Pons (tissue), 1 donor: ENCODE measurements around the gene SLC66A2.
"Not testable (repeated sequence)": the region's sequence is repeated elsewhere in the genome, so short reads cannot be mapped to it uniquely, and the experiment has no call there.

Experiments
- DNase-seq: peaks from one replicate; pipeline ENCODE4 v3.0.0-alpha.2; 2016; ENCODE audit warnings: low spot score

Gene SLC66A2

DNA sequence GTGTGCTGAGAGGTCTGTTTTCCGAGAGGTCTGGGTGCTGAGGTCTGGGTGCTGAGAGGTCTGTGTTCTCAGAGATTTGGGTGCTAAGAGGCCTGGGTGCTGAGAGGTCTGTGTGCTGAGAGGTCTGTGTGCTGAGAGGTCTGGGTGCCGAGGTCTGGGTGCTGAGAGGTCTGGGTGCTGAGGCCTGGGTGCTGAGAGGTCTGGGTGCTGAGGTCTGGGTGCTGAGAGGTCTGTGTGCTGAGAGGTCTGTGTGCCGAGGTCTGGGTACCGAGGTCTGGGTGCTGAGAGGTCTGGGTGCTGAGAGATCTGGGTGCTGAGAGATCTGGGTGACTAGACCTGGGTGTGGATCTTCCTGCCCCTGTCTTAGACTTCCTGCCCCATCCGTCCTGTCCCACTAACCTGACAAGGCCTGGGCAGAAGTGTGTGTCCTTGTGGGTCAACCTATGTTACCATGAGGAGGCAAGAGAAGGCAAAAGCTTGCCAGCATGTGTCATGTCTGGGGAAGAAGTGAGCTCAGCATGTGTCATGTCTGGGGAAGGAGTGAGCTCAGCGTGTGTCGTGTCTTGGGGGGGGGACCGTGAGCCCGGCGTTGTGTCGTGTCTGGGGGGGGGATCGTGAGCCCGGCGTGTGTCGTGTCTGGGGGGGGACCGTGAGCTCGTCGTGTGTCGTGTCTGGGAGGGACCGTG lies 84.4 kb downstream of the SLC66A2 start:
- no peak for DNase-seq

DNA sequence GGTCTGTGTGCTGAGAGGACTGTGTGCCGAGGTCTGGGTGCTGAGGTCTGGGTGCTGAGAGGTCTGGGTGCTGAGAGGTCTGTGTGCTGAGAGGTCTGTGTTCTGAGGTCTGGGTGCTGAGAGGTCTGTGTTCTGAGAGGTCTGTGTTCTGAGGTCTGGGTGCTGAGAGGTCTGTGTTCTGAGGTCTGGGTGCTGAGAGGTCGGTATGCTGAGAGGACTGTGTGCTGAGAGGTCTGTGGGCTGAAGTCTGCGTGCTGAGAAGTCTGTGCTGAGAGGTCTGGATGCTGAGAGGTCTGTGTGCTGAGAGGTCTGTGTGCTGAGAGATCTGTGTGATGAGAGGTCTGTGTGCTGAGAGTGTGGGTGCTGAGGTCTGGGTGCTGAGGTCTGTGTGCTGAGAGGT lies 85.5 kb downstream of the SLC66A2 start:
- not testable (repeated sequence) for DNase-seq

DNA sequence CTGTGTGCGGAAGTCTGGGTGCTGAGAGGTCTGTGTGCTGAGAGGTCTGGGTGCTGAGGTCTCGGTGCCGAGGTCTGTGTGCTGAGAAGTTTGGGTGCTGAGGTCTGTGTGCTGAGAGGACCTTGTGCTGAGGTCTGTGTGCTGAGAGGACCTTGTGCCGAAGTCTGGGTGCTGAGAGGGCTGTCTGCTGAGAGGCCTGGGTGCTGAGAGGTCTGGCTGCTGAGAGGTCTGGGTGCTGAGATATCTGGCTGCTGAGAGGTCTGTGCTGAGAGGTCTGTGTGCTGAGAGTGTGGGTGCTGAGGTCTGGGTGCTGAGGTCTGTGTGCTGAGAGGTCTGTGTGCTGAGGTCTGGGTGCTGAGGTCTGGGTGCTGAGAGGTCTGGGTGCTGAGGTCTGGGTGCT lies 86.5 kb downstream of the SLC66A2 start:
- DNase-seq, result not testable (repeated sequence)

DNA sequence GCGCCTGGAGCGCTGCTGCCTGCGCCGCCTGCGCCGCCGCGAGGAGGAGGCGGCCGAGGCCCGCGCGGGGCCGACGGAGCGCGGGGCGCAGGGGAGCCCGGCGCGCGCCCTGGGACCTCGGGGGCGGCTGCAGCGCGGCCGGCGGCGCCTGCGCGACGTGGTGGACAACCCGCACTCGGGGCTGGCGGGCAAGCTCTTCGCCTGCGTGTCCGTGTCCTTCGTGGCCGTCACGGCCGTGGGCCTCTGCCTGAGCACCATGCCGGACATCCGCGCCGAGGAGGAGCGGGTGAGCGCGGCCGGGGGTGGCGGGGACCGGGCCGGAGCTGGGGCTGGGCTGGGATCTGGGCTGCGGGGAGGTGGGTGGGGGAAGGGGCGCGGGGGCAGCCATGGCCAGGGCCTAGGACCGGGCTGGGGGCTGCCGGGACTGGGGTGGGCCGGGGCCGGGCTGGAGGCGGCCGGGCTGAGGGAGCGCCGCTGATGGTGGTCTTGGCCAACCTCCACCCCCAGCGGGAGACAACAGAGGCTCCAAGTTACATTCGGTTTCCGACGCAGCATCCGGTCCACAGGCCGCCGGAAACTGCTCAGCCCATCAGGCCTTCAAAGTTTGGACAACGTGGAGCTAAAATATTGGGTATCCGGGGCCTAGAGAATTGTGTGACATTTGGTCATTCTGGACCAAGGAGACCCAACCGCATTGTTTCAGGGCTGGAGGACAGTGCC lies 87.3 kb downstream of the SLC66A2 start:
- DNase-seq, result no peak

DNA sequence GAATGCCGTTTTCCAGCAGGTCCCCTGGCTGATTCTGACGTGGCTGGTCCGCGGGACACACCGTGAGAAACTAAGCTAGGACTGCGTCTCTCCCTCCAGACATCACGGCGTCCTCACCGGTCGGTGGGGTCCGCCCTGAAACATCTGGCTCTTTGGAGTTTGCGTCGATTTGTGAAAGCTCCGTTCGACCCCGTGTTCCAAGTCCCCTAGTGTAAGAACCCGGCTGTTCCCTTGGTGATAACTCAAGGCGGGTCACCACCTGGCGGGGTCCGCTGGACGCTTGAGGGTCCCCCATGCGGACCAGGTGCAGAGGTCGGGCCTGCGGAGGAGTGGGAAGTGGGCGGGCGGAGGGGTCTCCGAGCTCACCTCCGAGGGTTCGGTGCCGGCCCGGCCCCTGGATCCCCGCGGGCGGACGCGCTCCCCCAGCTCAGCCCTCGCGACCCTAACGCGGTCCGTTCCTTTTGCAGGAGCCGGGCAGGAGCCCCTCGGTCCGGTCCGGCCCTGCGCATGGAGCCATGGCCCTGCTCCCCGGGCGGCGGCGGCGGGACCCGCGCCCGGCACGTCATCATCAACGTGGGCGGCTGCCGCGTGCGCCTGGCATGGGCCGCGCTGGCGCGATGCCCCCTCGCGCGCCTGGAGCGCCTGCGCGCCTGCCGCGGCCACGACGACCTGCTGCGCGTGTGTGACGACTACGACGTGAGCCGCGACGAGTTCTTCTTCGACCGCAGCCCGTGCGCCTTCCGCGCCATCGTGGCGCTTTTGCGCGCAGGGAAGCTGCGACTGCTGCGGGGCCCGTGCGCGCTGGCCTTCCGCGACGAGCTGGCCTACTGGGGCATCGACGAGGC lies 88.1 kb downstream of the SLC66A2 start:
- no peak for DNase-seq

DNA sequence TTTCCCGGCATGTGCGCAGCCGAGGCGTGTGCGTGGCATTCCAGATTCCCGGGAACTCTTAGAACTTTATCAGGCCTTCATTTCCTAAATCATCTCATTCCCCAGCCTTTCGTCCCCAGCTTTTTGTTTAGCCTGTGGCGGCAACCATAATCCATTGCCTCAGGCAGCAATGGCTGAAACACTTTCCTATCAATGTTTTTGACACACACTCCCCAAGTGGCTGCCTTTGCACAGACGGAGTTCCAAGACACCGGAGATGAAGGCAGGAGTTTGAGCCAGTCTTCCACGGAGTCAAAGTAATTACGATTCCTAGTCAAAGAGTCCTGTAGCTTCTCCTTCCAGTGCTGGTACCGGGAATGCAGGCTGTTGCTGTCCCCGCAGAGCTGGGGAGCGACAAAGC lies 88.9 kb downstream of the SLC66A2 start:
- DNase-seq, result no peak

DNA sequence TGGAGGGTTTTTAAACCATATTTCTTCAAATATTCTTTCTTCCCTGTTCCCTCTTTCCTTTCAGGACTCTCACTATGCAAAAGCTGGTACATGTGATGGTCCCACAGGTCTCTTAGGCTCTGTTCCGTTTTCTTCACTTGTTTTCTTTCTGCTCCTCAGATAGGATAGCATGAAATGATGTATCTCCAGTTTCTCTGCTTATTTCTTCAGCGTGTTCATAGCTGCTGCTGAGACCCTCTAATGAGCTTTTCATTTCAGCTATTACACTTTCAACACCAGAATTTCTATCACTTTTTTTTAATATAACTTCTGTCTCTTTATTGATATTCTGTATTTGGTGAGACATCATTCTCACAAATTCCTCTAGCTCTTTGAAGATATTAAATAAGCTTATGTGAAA lies 89.8 kb downstream of the SLC66A2 start:
- no peak for DNase-seq

DNA sequence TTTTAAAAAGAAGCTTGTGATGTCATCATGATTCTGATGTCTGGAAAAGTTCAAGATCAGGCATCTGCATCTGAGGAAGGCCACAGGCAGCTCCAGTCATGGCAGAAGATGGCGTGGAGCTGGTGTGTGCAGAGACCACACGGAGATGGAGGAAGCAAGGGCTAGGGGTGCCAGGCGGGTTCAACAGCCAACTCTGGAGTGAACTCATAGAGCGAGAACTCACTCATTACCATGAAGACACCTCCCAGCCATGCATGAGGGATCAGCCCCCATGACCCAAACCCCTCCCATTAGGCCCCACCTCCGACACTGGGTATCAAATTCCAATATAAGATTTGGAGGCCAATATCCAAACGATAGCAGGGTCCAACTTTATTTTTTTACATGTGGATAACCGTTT lies 92.1 kb downstream of the SLC66A2 start:
- DNase-seq, result no peak

DNA sequence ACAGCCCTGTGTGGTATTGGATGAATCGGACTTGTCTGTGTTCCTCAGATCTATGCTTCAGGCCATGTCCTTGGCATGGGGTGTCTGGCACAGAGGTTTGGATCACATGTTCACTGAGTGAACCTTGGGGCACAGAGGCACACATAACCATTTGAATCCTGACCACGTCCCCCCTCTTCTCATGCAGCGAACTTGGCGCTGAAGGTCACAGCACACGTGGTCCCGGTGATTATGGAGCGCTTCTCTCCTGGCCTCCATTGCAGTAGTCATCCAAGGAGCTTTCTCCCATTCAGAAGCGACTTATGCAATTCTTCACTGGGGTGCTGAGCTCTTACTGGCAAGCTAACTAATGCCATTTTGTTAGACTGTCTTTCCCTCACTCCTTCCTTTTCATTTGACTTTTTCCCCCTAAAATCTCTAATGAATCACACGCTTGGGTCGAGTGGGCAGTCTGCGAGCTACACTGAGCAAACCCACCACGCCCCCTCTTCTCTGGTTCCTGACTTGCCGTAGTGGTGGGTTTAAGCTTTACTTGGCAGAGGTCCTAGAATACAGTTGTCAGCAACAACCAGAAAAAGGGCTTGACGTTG lies 94.3 kb downstream of the SLC66A2 start:
- DNase-seq, result peak; percentile 12

DNA sequence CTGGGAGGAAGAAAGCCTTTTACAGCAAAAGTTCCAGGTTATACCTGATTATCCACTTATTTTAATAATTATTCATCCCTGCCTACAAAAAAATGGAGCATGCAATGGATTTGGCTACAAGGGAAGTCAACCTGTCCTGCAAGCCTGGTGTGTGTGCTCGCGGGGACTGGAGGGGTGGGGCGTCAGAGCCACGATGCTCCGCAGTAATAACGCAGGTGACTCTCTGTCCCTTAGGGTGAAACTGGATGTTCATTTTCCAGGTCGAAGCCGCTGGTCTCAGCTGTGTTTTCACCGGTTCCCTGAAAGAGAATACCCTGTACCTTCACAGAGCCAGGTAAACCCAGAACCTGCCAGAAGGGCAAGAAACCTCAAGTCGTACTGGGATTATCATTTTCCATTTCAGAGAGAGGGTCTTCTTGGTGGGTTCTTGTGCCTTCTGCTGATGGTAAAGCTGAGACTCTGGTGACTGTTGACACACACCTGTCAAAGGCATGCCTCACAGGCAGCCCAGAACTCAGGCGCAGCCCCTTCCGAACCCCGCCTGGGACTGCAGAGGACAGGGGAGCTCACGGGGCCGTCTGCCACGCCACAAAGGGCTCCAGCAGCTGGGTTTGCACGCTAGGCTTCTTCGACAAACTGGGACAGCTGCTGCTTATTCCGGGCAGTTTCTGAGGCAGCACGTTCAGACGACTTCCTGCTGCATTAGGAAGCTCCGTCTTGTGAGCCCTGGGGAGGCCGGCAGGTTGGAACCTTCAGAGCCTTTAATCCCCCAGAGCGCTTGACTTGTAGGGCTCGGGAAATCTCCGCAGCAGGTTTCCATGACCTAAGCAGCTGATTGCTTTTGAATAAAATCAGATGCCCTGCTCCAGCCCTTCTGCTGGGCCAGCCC lies 95.1 kb downstream of the SLC66A2 start:
- DNase-seq, result no peak

DNA sequence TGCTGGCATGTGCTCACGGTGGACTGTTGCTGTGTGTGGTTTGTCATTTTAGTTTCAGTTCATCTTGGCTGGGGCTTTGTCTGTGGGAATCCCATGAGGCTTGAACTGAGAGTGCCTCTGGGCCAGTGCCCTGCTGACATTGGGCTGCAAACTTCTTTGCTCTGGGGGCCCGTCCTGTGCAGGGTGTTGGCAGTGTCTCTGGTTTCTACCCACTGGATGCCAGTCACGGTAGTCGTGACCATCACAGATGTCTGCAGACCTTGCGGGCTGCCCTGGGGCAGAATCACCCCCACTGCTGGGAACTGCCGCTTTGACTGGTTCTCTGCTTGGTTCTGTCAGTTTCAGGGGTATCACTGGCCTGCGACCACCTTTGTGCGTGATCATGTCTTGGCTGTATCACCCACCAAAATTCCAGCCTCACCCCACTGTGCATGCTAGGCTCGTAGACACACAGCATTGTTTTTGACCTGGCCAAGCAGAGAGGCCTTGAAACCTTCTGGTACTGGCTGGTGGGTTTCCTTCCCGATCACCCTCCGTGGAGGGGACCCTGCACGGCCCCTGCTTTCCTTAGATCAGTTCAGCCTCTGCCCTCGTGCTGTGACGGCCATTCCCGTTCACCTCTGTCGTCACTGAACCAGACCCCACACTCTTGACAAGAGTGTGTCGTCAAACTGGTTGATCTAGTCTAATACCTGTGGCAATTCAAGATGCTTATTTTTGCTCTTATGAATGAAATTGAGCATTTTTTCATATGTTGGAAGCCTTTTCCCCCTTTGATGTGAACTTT lies 96.1 kb downstream of the SLC66A2 start:
- no peak for DNase-seq

DNA sequence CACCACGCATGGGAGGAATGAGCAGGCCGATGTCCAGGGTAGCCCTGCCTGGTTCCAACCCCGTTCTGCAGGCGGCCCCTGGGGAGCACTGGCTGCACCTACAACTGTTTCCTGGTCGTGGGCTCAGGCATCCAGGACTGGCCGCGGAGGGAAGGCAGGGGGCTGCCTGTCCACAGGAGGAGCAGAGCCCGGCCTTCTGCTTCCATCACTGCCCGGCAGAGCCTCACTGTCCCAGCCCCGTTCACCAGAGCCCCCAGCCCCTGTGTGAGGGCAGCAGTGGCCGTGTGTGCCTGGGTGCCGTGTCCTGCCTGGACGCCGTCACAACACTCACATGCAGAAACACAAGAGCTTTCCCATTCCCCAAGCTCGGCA lies 97.5 kb downstream of the SLC66A2 start:
- no peak for DNase-seq

DNA sequence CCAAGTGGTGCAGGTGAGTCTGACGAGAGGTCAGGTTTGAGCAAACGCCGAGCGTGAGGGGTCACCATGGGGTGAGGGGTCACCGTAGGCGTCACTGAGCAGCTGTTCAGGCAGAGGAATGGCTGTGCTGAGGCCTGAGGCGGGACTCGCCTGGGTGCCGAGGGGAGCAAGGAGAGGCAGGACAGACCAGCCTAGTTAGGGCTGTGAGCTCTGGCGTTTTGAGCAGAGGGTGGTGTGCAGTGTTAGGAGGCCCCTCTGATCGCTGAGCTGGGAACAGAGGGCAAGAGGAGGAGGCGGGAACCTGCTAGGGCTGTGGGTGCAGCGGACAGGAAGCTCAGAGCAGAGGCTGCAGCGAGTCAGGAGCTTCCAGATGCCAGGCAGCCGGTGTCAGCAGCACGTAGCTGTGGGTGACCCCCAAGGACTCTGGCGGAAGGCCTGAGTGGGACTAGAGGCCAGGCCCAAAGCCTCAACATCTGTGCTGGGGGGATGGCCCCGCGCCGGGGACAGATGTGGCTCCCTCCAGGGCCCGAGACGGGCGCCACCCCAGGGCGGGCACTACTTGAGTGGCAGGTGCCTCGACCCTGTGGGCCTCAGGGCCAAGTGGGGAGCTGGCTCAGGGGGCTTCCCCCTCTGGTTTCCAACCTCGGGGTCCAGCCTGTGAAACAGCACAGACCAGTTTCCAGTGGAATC lies 98.0 kb downstream of the SLC66A2 start:
- DNase-seq, result no peak

DNA sequence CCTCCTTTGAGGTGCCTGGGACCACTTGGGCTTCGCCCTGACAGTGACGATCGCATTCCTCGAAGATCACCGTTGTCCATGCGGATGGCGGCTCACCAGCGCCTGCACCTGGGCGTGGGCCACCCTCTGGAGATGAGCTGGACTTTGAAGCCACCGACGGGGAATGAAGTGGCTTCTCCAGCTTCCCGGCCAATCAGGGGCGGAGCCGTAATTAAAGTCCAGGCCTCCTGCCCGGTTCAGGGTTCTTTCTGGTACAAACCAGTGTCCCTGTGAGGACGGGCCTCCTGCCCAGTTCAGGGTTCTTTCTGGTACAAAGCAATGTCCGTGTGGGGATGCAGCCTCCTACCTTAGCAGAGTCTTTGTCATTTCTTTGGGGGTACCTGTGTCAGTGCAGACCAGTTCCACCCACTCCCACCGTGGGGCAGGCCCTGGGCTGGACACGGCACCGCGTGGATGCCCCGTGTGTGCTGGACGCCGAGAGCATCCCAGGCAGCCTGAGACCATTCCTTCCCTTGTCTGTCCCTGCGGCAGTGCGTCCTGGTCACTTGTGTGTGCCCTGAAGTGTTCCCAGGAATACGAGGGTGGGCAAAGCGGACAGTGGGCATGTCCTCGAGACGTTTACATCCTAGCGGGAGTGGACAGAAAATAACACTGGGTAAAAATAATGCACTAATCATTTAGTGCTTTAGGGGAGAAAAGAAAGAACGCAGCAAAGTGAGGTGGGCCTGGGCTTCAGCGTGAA lies 98.7 kb downstream of the SLC66A2 start:
- DNase-seq, result no peak
